CD4-positive, alpha-beta T cell treated with Interleukin-4 for 4 hours (primary cell): ENCODE results near the gene GCFC2.
"Not testable (repeated sequence)": the region's sequence is repeated elsewhere in the genome, so short reads cannot be mapped to it uniquely, and the experiment has no call there.

Experiments
- DNase-seq: peaks from one replicate; pipeline ENCODE4 v3.0.0-alpha.2; 2020

Gene GCFC2

DNA sequence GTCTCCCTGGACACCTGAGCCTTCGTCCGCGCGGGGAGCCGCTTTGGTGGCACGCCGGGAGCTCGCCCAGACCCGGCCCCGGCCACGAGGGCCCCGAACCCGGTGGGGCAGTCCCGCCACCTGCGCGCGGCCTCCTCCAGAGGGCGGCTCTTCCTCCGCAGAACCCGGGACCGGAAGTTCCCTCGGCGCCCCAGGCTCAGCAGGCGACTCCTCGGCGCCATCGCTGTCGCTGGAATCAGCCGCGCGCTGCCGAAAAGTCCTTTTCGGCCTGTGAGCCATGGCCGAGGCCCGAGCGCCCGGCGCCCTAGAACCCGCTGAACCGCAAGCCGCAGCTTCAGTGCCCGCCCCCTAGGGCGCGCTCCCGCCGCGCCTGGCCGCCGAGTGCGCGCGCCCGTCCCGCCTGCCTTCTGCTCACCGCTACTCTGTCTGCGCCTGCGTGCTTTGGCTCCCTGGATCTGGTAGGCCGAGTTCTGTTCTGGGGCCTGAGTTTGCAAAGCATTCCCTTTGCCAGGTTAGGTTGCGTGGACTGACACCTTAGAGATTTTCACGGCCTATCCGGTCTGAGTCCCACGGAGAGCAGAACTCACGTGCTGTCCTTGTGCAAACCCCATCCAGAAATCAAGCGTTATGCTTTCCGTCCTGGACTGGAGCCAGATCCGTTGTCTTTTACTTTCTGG, at the start of gene GCFC2:
Gene GCFC2, minus strand, starts transcription at position 339 of the 677 bp plus-strand sequence. Its CDS starts 60 bp downstream, at position 279.
- peak; percentile 84 for DNase-seq

DNA sequence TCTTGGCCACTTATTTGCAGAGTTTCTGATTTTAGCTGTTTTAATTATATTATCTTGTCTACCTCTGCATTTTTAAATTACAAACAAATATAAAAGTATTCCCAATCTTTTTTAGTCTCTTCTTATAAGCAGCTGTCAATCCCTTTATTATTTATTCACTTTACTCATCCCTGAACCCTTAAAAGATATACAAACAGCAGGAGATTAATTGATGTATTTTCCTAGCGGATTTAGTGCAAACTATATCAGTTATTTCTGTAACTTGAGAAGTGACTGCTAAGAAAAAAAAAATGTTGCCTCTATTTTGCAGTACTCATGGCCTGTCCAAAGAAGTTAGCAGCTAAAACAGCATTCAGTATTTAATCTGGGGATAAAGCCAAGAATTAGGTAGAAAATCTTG, 42.1 kb upstream of the GCFC2 start:
- no peak for DNase-seq

DNA sequence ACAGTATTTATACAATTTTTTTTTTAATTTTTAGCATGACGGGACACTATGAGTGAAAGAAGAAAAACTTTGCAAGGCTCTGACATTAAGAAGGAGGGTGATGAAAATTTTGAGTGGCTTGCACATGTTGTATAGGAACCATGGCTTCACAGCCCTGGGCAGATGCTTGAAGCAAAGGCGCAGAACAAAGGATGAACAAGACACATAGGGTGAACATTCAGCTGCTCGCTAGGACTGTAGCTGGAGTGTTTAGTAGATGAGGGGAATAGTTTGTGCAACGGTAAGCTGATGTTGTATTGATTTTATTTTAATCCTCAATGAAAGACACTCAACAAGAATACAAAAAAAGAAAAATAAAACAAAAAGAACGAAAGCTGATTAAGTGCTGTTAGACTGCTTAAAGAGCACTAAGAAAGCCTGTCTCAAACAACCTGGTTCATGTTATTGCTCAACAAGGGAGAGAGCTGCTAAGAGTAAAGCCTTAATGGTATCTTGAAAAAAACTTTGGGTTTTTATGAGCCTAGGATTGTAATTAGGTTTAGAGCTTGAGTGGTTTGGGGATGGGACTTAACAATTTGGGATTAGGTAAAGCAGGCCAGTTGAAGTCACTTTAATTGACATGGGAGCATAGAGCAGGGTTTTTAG, 41.2 kb upstream of the GCFC2 start:
- no peak for DNase-seq

DNA sequence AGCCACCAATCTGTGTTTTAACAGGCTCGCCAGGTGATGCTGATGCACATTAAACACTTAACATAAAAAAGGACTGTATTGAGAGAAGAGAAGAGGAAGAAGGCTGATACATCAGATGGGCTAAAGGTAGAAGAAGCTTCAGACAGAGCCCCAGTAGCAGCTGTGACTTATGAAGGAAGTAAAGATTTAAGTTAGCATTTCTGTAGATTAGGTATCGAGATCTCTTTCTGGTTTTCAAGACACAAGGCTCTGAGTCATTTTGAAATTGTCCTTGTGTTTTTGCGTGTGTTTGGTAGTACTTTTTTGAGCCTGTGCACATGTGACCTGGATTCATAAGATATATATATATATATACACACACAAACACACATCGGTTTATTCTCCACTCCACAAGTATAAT, 40.6 kb upstream of the GCFC2 start:
- DNase-seq: no peak

DNA sequence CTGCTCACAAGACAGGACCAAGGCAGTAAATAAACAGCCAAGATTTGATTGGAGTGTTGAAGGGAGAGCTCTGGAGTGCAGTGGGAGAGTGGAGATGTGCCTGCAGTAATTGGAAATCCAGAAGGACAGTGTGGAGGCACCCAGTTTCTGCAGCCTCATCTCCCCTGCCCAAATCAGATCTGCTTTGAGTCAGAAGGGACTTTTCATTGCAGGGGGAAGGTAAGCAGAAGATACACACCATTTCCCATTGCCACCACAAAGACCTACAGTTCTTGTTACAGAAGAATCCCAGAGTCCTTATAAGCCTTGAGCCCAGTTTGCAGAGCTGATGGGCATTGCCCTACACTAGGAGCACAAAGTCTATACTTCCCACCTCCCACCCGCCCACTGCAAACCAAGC, 27.2 kb upstream of the GCFC2 start:
- DNase-seq: no peak

DNA sequence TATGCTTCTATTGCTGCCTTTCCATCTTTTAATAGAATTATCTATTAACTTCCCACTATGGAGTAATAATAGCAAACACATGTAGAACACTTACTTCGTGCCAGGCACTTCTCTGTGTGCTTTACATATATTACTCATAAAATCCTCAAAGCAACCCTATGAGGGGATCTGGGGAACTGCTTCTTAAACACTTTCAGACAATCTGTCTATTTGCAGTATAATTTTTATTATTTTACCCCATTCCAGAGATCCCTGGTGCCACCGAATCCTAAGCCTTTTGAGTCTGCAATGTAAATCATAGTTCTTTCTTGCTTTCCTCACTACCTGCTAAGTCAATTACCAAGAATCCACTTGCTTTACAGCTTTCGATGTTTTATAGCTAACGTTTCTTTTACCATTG, 25.6 kb upstream of the GCFC2 start:
- no peak for DNase-seq

DNA sequence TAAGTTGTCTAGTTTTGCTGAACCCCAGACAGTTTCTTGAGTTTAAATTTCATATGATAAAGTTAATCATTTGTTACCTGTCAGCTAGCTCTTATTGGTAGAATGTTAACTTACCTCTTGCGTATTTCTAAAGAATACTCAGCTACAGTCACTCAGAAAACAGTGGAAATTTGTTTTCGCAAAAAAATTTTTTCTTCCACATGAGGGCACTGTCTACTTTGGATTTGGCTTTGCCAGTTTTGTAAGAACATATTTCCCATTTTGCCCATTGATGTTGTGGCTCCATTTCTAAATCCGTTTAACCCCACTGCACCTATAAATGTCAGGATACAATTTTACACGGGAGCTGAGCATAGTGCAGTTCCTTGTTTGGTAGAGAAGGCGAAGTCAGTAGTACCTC, 19.1 kb upstream of the GCFC2 start:
- no peak for DNase-seq

DNA sequence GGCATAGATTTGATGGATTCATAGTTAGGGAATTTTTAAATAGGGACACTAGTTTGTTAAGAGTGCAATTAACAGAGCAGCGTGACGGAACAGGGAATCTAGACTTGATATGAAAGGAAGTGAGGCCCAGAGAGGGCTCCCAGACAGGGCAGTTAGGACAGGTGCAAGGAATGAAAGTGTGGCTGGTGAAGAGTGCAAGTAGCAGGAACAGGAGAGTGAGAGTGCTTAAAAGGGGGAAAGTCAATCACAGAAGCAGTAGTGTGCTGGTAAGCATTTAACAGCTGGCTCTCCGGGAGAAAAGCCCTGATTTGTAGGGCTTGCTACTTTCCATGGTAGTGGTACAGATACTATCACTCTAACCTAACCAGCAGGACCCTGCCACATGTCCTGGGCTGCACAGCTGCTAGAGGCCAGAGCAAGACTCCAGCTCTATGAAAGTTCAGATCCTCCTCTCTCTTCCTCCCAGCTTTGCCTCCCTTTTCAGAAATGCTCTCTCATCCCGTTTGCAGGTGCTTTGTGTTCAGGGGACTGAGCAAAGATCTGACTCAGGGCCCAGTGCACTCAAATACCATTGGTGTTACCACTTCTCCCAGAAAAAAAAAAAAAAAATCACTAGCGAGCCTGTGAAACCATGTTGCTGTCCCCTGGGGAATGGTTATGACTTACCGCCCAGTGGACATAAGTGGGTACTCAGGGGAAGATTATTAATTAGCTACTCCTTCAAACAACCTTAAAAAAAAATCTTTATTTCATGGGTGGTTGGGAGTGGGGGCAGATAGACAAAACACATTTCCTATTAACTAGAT, 18.1 kb upstream of the GCFC2 start:
- no peak for DNase-seq

DNA sequence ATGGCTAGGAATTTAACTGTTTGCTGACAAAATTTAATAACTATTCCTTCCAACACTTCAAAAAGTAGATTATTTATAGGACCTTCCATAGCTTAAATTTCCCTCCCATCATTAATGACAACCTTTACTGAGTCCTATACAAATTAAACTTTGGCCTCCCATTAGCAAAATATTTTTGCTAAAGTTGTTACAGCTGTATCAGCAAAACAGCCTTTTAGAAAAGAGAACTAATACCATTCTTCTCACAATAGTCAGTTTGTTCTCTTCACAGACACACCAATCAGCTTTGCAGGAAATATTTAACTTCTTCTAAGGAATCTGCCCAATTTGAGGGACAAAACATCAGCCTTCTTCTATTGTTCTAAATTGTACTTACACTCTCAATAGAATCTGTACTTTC, 12.0 kb upstream of the GCFC2 start:
- no peak for DNase-seq

DNA sequence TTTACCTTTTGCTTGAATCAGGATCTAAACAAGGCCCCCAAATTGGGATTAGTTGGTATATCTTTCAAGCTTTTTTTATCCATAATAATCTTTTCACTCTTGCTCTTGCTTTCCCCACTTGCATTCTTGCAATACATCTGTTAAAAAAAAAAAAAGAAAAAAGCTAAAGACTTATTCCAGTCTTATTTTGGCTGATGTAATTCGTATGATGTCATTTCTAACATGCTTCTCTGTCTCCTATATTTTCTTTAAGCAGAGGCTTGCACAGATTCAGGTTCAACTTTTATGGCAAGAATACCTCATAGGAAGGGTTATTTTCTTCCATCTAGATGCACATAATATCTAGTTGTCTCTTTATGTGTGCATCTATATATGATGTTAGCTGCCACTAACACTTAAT, 9.8 kb upstream of the GCFC2 start:
- DNase-seq: no peak

DNA sequence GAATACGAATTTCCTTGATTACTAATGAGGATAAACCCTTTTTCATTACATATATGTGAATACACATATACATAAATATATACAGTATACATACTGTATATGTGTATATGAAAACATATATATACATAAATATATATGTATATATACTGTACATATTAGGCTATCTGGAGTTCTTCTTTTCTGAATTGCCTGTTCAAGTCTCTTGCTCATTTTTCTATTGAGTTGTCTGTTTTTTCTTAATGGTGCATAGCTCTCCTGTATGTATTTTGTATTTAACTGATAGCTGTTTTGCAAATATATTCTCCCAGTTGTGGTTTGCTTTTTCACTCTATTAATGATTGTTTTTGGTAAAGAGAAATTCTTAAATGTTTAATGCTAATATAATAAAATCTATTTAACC, 8.9 kb upstream of the GCFC2 start:
- no peak for DNase-seq

DNA sequence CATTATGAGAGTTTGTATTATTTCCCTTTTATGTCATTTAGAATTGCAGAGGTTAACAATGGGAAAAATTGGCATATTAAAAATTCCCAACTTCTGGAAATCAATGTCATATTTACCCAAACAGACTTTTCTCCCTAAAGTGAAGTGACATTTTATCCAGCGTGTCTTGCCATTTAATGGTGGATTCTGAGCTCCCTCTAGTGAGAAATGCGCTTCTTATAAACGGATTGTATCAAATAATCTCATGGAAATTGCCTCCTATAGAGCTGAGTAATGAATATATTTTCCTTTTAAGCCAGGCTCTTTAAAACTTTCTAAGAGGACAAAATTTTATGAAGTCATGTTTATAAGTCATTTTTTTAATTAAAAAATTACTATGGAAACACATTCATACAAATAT, 5.7 kb upstream of the GCFC2 start:
- no peak for DNase-seq

DNA sequence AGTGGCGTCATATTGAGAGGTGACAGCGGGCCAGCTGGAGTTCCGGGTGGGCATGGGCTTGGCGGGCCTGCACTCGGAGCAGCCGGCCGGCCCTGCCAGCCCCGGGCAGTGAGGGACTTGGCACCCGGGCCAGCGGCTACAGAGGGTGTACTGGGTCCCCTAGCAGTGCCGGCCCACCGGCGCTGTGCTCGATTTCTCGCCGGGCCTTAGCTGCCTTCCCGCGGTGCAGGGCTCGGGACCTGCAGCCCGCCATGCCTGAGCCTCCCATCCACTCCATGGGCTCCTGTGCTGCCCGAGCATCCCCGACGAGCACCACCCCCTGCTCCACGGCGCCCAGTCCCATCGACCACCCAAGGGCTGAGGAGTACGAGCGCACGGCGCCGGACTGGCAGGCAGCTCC, 875 bp upstream of the GCFC2 start:
- DNase-seq: not testable (repeated sequence)

DNA sequence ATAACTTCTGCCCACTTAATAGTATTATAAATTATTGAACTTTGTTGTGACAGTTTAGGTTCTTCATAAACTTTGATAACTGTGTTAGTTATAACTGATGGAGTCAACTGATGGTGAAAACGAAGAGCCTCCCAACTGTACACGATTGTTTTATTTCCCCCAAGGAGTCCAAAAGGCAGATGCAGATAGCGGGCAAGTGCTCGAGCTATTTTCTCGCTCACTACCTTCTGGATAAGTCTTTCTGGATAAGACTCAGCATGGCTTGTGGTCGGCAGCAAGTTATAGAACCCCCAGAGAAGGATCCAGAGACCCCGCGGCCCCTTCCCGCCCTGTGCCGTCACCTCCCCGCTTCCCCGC, 517 bp downstream of the GCFC2 start:
- no peak for DNase-seq

DNA sequence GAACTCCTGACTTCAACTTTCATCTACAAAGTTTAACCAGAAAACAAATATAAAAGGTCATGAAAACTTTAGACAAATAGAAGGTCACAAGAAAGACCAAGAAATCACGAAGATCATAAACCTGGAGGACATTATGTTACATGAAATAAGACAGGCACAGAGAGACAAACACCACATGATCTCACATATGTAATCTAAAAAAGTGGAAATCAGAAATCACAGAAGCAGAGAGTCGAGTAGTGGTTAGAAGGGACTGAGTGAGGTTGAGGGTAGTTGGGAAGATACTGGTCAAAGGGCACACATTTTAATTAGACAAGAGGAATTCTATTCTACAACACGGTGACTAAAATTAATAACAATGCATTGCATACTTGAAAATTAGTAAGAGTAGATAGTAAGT, 1.4 kb downstream of the GCFC2 start:
- DNase-seq: no peak

DNA sequence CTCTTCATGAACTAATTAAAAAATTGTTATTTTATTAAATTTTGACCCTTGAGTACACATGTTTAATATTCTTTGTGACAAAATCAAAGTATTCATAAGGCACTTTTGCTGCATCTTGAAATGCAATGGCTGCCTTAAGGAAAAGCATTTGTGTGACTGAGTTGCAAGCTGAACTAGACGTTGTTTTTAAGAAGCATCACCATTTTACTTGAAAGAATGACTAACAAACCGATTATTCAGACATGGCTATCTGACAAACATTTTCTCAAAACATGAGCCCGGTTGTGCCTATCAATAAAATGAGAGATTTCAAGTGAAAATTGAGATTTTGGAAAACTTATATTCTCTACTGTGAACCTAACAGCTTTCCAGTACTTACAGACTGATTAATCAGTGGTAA, 2.8 kb downstream of the GCFC2 start:
- DNase-seq: no peak

DNA sequence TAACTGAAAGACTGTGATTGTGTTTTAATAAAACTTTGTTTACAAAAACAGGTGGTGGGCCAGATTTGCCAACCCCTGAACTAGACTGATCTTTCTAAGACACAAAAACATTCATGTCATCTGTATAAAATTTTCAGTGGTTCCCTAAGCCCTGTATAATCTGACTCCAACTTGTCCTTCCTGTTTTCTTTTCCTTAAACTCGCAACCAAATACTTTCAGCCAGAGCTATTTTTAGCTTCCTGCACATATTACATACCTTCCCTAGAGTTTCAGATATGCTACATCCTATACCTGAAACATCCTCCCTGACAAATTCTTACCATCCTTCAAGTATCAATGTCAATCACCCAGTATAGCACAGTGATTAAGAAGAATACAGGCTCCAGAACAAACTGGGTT, 4.8 kb downstream of the GCFC2 start:
- no peak for DNase-seq

DNA sequence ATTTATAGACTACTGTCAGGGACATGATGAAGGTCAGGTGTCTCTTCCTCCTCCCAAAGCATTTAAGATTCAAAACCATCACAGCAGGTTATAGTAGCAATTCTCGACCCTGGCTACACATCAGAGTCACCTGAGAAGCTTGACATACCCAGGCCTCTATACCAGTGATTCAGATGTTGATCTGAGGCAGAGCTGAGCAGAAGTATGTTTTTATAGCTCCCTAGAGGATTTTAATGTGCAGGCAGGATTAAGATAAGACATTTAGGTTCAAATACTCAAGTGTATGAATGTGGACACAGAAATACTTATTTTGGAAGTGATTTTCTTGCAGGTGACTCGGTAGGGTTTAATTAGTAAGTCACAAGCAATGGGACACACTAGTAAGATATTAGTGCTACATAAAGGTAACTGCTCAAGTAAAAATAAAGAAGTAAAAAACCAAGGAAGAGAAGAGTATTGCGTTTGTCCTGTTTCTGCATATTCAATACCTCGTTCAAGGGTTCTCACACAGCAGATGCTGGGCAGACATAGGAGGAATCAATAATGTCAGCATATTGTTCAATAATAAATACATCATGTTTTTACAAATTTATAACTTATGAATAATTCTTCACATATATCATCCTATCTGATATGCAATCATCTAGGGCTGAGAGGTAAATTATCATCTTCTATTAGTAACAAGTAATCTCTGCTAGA, 7.0 kb downstream of the GCFC2 start:
- DNase-seq: no peak

DNA sequence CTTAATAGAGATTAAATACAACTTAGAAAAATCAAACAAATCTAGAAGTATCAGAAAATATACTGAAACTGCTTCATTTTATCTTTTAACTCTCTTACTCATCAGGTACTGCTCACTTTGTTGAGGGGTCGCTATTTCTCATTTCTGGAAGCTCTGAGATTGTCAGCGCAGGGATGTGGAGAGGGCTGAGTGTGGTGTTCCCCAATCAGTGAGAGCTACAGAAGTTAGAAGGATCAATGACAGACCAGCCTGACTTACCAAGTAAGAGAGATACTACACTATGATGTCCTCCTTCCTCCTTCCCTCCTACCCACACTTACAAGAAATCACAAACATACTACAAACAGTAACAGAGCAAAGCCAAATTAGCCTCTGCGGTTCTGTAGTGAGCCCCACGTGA, 8.1 kb downstream of the GCFC2 start:
- DNase-seq: no peak

DNA sequence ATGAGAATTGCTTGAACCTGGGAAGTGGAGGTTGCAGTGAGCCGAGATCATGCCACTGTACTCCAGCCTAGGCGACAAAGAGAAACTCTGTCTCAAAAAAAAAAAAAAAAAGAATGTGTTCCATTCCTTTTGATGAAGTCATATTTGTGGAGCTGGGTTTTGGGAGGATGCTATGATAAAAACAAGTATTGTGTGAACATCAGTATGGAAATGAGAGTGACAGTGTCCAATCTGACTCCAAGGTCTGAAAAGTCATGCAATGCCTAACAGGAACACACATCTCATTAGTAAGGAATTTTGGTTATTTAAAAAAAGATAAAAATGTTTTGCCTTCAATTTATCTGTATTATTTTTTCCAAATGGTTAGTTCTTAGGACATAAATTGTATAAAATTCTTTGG, 11.8 kb downstream of the GCFC2 start:
- DNase-seq: no peak

DNA sequence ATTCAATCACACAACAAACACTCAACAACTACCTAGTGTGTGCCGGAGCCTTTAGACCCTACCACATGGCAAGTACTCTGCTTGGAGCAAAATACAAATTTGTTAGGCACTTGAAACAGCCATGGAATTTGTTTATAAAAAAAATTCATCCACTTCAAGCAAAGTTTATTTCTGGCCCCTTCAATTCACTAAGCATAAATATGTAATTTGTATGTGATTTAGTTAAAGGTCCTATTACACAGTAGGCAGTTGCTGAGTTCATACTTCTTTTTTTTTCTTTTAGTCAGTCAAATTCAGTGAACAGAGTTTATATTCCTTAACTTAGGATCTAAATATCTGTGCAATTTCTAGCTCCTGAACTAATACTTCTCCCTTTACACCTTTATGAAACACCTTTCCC, 22.5 kb downstream of the GCFC2 start:
- DNase-seq: no peak

DNA sequence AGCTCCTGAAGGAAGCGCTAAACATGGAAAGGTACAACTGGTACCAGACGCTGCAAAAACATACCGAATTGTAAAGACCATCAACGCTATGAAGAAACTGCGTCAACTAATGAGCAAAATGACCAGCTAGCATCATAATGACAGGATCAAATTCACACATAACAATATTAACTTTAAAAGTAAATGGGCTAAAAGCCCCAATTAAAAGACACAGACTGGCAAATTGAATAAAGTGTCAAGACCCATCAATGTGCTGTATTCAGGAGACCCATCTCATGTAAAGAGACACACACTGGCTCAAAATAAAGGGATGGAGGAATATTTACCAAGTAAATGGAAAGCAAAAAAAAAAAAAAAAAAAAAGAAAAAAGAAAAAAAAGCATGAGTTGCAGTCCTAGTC, 27.3 kb downstream of the GCFC2 start:
- DNase-seq: not testable (repeated sequence)

DNA sequence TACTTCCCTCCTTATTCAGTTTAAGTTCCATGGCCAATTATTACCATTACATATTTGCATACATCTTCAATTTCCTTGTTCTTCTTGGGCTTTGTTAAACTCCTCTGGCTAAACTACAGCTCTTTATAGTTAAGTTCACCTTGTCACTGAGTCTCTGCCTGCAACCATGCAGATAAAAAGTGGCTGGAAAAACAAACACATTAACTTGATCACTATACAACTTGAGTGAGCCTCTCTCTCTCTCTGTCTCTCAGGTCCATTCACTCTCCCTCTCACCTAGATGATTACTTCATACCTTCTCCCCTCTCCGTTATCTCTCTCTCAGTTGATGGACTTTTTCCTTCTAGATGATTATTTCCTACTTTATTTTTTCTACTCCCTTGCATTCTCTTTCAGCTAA, 30.3 kb downstream of the GCFC2 start:
- DNase-seq: no peak

DNA sequence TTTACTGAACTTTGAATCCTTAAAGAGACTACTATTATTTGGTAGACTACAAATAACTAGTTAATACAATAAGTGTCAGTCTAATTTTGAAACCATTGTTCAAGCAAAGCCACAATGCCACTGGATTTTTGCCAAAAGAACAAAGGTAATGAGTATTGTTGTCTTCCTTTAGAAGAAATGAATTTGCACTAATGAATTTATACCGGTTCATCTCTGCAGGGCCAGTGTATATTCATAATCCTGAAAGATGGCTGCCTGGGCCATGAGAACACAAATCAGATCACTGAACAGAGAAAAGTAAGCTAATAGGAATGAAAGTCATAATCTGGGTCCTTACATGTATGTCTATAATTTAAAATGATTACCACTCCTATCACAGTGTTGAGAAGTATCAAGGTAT, 31.2 kb downstream of the GCFC2 start:
- DNase-seq: no peak
